GM21529 (cell line): Measurements from ENCODE around the gene UGCG.
"Not testable (repeated sequence)": the region's sequence is repeated elsewhere in the genome, so short reads cannot be mapped to it uniquely, and the experiment has no call there.

Experiments used
- ATAC-seq: cut with Tn5 transposase; IDR thresholded peaks from one replicate; pipeline ENCODE4 v1.9.1; 2021; ENCODE audit not compliant: unreplicated experiment

Gene UGCG

GRCh38 chr9:111948951-111949350, 52.3 kb downstream of the UGCG start:
- no peak for ATAC-seq

- ATAC-seq, result no peak
These were observed 53.3 kb downstream of the UGCG start for GRCh38 chr9:111949919-111950318.

- no peak for ATAC-seq
These were observed 55.9 kb downstream of the UGCG start for GRCh38 chr9:111952559-111952958.

GRCh38 chr9:111953444-111953843, 56.8 kb downstream of the UGCG start:
- ATAC-seq, result no peak

- ATAC-seq, result no peak
These were observed 58.4 kb downstream of the UGCG start for GRCh38 chr9:111955048-111955447.

- ATAC-seq, result peak; percentile 63
These were observed 61.4 kb downstream of the UGCG start for GRCh38 chr9:111957856-111958631.

- no peak for ATAC-seq
These were observed 63.1 kb downstream of the UGCG start for GRCh38 chr9:111959468-111960359.

- not testable (repeated sequence) for ATAC-seq
These were observed 63.9 kb downstream of the UGCG start for GRCh38 chr9:111960485-111960884.

- ATAC-seq, result no peak
These were observed 64.4 kb downstream of the UGCG start for GRCh38 chr9:111961009-111961408.

GRCh38 chr9:111961575-111961974, 65.0 kb downstream of the UGCG start:
- ATAC-seq, result no peak

- no peak for ATAC-seq
These were observed 65.4 kb downstream of the UGCG start for GRCh38 chr9:111962021-111962420.

GRCh38 chr9:111963995-111964394, 67.4 kb downstream of the UGCG start:
- no peak for ATAC-seq

GRCh38 chr9:111965566-111966019, 69.0 kb downstream of the UGCG start:
- ATAC-seq, result peak; percentile 82

- ATAC-seq, result no peak
These were observed 69.6 kb downstream of the UGCG start for GRCh38 chr9:111966124-111966723.

GRCh38 chr9:111966861-111967291, 70.3 kb downstream of the UGCG start:
- ATAC-seq, result no peak

- ATAC-seq, result no peak
These were observed 71.0 kb downstream of the UGCG start for GRCh38 chr9:111967621-111968020.

- no peak for ATAC-seq
These were observed 72.4 kb downstream of the UGCG start for GRCh38 chr9:111969061-111969460.

GRCh38 chr9:111969622-111970021, 73.0 kb downstream of the UGCG start:
- no peak for ATAC-seq

GRCh38 chr9:111970827-111971226, 74.2 kb downstream of the UGCG start:
- ATAC-seq, result no peak

GRCh38 chr9:111974092-111974681, 77.6 kb downstream of the UGCG start:
- ATAC-seq, result no peak

- no peak for ATAC-seq
These were observed 79.1 kb downstream of the UGCG start for GRCh38 chr9:111975709-111976108.
